Thyroid gland (tissue), 4 donors: ENCODE measurements around the gene USP5. TPM values are rescaled to one million over a fixed set of nuclear protein-coding genes. Genes with fewer than 3 reads are reported as not detected.
A peak's percentile ranks its signal among the peaks of the same experiment; 100 is the strongest.
"Not testable (repeated sequence)": the region's sequence is repeated elsewhere in the genome, so short reads cannot be mapped to it uniquely, and the experiment has no call there.

Source experiments
- DNase-seq, 2 donors: peaks; one replicate each; pipeline ENCODE4 v3.0.0-alpha.2; 2019
- H3K27ac ChIP-seq, 3 donors: fragments of 200-600 bp; sonication (generic); 1 replicate in 2 of 3; 2 replicates in 1 of 3; pipeline ENCODE4 v1.5.1; 2016 to 2019; ENCODE audit warnings: mild to moderate bottlenecking in 1 of 3, moderate library complexity in 1 of 3
- H3K27me3 ChIP-seq: fragments of 200-600 bp; sonication (generic); one replicate; pipeline ENCODE4 v1.5.1; 2019
- H3K36me3 ChIP-seq, 2 donors: fragments of 200-600 bp; sonication (generic); one replicate each; pipeline ENCODE4 v1.5.1; 2016 to 2019
- H3K4me1 ChIP-seq, 2 donors: fragments of 200-600 bp; sonication (generic); one replicate each; pipeline ENCODE4 v1.5.1; 2017 to 2019
- H3K4me3 ChIP-seq, 3 donors: fragments of 200-600 bp; sonication (generic); replicated peaks in 1 of 3; 1 replicate in 2 of 3; 2 replicates in 1 of 3; pipeline ENCODE4 v1.5.1; 2016; ENCODE audit warnings: mild to moderate bottlenecking in 1 of 3
- H3K9me3 ChIP-seq: fragments of 200-600 bp; sonication (generic); one replicate; pipeline ENCODE4 v1.5.1; 2017
- POLR2A ChIP-seq, 2 donors: fragments of 450-650 bp; IDR thresholded peaks; one replicate each; pipeline ENCODE4 v1.6.1; 2017; ENCODE audit warnings: antibody characterized with exemption in 2 of 2, mild to moderate bottlenecking in 2 of 2, moderate library complexity in 1 of 2
- WGBS, 2 donors: methylation state at CpG; one replicate each; pipeline ENCODE4 v1.1.5; 2017; 5-methylcytosine and 5-hydroxymethylcytosine counted together
- intact Hi-C: fragments of 100-400 bp; cut with DNase I; formaldehyde crosslinking; loops from one replicate; pipeline ENCODE4 v1.15.1; 2023
- total RNA-seq, 4 donors: library from RNA; depleted of rRNA; stranded (reverse); fragments of >200 nt; gene quantifications; one replicate each; pipeline ENCODE4 v1.2.3, GENCODE V29; 2016
- TF ChIP-seq, protein P1 (sequence below), 6 experiments: fragments of 200-600 bp in 3 of 6; fragments of 450-650 bp in 3 of 6; sonication (generic) in 3 of 6; IDR thresholded peaks; one replicate each; pipeline ENCODE4 v1.5.1; 2016 to 2019; ENCODE audit warnings: antibody characterized with exemption in 6 of 6, mild to moderate bottlenecking in 2 of 6, inconsistent platforms in 1 of 6, moderate library complexity in 1 of 6

USP5 gene
- total RNA-seq, 4 donors from 2014 or later = 34.7 to 68.6 (median 58.9) TPM

DNA sequence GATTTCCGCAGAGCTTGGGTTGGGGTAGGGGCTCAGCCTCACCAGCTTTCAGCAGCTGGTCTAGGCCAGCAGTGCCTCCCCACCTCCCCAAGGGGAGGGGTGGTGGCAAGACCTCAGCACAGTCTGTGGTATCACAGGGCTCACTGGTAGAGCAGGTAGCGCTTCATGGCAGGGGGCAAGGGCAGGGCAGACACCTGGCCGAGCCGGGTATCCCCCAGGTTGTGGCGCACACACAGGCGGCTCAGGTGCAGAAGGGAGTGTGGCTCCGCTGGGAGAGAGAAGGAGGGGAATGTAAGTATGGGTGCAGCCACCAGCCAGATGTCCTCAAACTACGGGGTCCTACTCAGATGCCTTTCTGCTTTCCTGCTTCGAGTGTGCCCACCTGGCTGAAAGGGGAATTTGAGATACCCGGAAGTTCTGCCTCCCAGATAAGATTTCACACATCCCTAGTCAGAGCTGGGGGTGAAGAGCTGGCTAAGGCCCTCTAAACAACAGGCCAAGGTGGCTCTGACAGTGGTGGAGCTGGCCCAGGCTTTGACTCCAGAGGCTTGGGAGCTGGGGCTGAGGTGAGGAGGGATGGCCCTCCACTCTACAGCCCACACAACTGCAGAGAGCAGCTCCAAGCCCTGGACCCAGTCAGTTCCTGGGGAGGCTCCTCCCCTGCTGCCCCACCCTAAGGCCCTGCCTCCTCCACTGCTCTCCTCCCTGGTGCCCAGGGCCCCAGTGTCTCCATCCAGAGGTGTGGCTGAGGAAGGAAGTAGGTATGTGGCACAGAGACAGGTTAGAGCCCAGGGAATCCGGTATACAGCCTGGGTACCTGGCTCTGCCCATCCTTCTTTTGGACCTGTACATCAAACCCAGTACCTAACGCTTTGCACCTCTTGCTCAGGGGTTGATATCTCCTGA lies 19.4 kb downstream of the USP5 start:
- Histone ChIP-seq H3K4me1 (peaks cover 26 to 42% of the 10 kb centered on the region in 2 donors), H3K36me3 (peaks cover 12 to 14% of the 10 kb centered on the region in 2 donors), H3K9me3 (no peaks in the 10 kb centered on the region), H3K27me3 (no peaks in the 10 kb centered on the region), H3K4me3 (peak overlapping the region in 1 of 3 donors; percentile 66), H3K27ac (peak overlapping the region in 1 of 3 donors; percentile 53)
- 76 to 79% methylated on average over 7 to 12 of the region's 12 CpGs for WGBS, 2 donors
- no peak for DNase-seq
- TF ChIP-seq POLR2A (IDR thresholded peaks at IDR 0.05) = no peak
- intact Hi-C loops = loop anchor here (5.0 kb wide), 2 partner anchors 41 to 96 kb away; partner anchors contain the start of gene ENO2

DNA sequence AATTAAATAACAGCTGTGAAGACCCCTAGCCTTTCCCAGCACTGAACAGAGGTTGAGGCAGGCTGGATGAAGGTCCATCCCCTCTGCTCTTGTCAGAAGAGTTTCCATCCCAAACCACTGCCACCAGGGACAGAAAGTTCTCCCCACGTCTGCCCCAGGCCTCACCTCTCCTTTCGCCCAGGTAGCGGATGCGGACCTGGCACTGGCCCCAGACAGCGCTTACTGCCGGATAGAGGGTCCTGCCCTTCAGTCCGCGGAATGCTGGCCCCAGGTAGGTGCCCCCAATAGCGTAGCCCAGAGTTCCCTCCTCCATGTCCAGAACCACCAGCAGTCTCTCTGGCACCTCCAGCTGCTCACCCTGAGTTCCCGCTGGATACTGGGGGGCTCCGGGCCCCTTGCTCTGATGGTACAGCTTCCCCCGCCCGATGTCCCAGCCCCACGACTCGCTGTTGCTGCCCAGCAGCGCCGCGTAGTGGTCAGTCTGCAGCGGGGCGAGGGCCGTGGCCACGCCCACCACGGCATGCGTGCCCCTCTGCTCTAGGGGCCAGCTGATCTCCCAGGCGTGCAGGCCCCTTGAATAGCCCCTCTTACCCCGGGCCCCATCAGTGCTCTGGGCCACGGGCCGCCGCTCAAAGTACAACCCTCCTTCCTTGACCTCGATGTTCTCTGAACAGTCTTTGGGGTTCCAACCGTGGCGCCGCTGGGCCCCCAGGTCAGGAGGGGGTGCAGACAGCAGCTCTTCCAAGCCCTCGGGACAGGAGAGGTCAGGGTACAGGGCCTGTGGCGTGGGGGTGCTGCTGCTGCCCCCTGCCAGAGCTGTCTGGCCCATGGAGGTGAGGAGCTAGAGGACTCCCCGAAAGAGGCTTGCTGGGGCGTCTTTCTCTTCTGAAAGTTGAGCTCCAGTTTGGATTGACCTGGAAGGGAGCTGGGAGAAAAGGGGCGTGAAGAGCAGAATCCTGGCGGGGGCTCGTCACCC lies 20.4 kb downstream of the USP5 start:
- Histone ChIP-seq H3K27ac (peak overlapping the region; percentile 31 to 87 (median 53)), H3K4me3 (peak overlapping the region; percentile 45 to 81 (median 66)), H3K9me3 (no peaks in the 10 kb centered on the region), H3K4me1 (peaks cover 22 to 38% of the 10 kb centered on the region in 2 donors), H3K36me3 (peaks cover 12 to 14% of the 10 kb centered on the region in 2 donors), H3K27me3 (no peaks in the 10 kb centered on the region)
- 0 to 2% methylated on average over 16 to 17 of the region's 40 CpGs for WGBS, 2 donors
- no peak for TF ChIP-seq POLR2A (IDR thresholded peaks at IDR 0.05)
- TF ChIP-seq, protein P1, sequence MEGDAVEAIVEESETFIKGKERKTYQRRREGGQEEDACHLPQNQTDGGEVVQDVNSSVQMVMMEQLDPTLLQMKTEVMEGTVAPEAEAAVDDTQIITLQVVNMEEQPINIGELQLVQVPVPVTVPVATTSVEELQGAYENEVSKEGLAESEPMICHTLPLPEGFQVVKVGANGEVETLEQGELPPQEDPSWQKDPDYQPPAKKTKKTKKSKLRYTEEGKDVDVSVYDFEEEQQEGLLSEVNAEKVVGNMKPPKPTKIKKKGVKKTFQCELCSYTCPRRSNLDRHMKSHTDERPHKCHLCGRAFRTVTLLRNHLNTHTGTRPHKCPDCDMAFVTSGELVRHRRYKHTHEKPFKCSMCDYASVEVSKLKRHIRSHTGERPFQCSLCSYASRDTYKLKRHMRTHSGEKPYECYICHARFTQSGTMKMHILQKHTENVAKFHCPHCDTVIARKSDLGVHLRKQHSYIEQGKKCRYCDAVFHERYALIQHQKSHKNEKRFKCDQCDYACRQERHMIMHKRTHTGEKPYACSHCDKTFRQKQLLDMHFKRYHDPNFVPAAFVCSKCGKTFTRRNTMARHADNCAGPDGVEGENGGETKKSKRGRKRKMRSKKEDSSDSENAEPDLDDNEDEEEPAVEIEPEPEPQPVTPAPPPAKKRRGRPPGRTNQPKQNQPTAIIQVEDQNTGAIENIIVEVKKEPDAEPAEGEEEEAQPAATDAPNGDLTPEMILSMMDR (IDR thresholded peaks at IDR 0.05) = peak; percentile 67 to 99 (median 88)
- intact Hi-C loops = loop anchor here (5.0 kb wide), 2 partner anchors 40 to 95 kb away; partner anchors contain the start of gene ENO2
- peak; percentile 84 to 89 for DNase-seq

DNA sequence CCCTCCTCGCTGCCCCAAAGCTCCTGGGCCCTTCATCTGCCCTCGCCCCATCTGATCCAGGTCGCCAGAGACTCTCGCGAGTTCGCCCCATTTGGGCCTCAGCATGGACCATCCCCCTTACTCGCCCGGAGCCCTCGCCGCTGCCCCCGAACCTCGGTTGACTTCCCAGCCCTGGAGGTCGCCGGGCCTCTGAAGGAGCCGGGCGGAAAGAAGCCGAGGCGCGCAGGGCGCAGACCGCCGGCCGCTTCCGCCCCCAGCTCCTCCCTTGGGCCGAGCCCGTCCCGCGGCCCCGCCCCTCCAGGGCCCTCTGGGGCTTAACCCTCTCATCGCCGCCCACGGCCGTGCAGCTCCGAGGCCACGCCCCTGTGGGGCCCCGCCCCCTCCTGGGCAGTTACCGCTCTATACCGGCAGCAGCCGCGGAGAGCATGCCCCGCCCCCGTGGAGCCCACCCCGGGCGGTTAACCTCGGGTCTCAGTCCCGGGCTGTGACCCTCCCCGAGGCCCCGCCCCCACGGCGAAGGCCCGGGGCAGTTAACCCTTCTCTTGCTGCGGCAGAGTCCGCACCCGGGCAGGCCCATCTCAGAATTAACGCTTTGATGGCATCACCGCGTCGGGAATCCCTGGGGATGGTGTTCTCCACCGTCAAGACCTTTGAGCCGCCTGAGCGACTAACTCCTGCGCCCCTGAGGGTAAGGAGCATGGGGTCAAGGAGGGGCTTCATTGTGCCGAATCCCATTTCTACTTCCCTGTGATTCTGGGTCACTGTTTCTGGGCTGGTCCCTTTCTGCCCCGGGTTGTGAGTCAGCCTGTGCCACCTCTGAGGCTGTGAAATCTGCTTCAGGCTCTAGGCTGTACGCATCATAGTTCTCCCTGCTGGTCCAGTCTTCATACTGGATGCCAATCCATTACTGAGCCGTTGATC lies 21.4 kb downstream of the USP5 start, which contains the start of gene SPSB2:
TSS of gene SPSB2 (minus strand) at position 210 of the 921 bp plus-strand sequence. CDS start 402 bp downstream, outside the sequence.
- H3K4me1 ChIP-seq = peaks cover 19 to 36% of the 10 kb centered on the region in 2 donors
- H3K4me3 ChIP-seq = peak within 1 kb of the TSS; percentile 55 to 81 (median 66)
- H3K36me3 ChIP-seq = peaks cover 10 to 12% of the 10 kb centered on the region in 2 donors
- H3K9me3 ChIP-seq = no peaks in the 10 kb centered on the region
- peak; percentile 99 for DNase-seq
- WGBS, 2 donors = 1 to 4% methylated on average over 7 to 19 of the region's 66 CpGs
- no peaks in the 10 kb centered on the region for H3K27me3 ChIP-seq
- H3K27ac ChIP-seq = peak within 1 kb of the TSS; percentile 31 to 87 (median 53)
- TF ChIP-seq POLR2A (IDR thresholded peaks at IDR 0.05) = peak; percentile 22 to 86
- TF ChIP-seq, protein P1 (IDR thresholded peaks at IDR 0.05) = no peak
- intact Hi-C loops = loop anchor here (5.0 kb wide), 2 partner anchors 39 to 94 kb away; partner anchors contain the start of gene ENO2

DNA sequence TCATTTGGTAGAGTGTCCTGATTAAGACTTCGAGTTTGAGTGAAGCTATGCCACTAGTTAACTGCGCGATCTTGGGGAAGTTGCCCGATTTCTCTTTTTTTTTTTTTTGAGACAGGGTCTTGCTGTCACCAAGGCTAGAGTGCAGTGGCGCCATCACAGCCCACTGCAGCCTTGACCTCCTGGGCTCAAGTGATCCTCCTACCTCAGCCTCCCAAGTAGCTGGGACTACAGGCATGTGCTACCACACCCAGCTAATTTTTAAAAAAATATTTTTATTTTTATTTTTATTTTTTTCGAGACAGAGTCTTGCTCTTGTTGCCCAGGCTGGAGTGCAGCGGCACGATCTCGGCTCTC lies 22.0 kb downstream of the USP5 start:
- intact Hi-C loops = loop anchor here (5.0 kb wide), 2 partner anchors 38 to 93 kb away; partner anchors contain the start of gene ENO2
- not testable (repeated sequence) for H3K27me3 ChIP-seq, DNase-seq, H3K9me3 ChIP-seq
- Histone ChIP-seq H3K27ac (peak overlapping the region; percentile 31 to 87 (median 41)), H3K4me1 (peaks cover 13 to 30% of the 10 kb centered on the region in 2 donors), H3K36me3 (peaks cover 10 to 12% of the 10 kb centered on the region in 2 donors), H3K4me3 (peak overlapping the region; percentile 55 to 81 (median 66))
- WGBS, 2 donors = 49 to 60% methylated on average over 9 of the region's 9 CpGs

DNA sequence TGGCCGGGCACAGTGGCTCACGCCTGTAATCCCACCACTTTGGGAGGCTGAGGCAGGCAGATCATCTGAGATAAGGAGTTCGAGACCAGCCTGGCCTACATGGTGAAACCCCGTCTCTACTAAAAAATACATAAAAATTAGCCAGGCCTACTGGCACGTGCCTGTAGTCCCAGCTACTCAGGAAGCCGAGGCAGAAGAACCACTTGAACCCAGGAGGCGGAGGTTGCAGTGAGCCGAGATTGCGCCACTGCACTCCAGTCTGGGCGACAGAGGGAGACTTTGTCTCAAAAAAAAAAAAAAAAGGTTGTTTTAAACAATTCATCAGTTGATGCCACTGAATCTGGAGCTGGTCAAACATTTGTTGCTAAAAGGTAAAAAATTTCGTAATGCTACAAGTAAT lies 27.9 kb downstream of the USP5 start:
- WGBS, 2 donors = 73 to 76% methylated on average over 11 of the region's 11 CpGs
- peak in 1 of 2 donors; percentile 32 for DNase-seq
- H3K27me3 ChIP-seq, H3K4me1 ChIP-seq, H3K27ac ChIP-seq, intact Hi-C loops, H3K4me3 ChIP-seq, H3K9me3 ChIP-seq, H3K36me3 ChIP-seq: not testable (repeated sequence)
